Stimulated activated CD4-positive, alpha-beta T cell treated with anti-CD3 and anti-CD28 coated beads, Interleukin-15, amount 100 ng/mL, for 1 hour (primary cell): ENCODE results near the gene SRRD.

Experiments
- DNase-seq, 2 donors: peaks; one replicate each; pipeline ENCODE4 v3.0.0-alpha.2; 2020; ENCODE audit warnings: low read depth in 1 of 2, low spot score in 1 of 2

The SRRD gene

GRCh38 chr22:26453216-26453615, 30.5 kb upstream of the SRRD start:
- no peak for DNase-seq

- DNase-seq: no peak
Measured at GRCh38 chr22:26453812-26454500, 29.7 kb upstream of the SRRD start.

- DNase-seq: no peak
Measured at GRCh38 chr22:26457661-26458272, 25.9 kb upstream of the SRRD start.

GRCh38 chr22:26460202-26460601, 23.5 kb upstream of the SRRD start:
- no peak for DNase-seq

- peak in 1 of 2 donors; percentile 26 for DNase-seq
Measured at GRCh38 chr22:26461188-26461810, 22.4 kb upstream of the SRRD start.

GRCh38 chr22:26462051-26462450, 21.6 kb upstream of the SRRD start:
- no peak for DNase-seq

GRCh38 chr22:26462641-26463040, 21.0 kb upstream of the SRRD start:
- DNase-seq: no peak

- DNase-seq: no peak
Measured at GRCh38 chr22:26463101-26463661, 20.5 kb upstream of the SRRD start.

- DNase-seq: no peak
Measured at GRCh38 chr22:26463688-26464087, 20.0 kb upstream of the SRRD start.

GRCh38 chr22:26464312-26464711, 19.4 kb upstream of the SRRD start:
- DNase-seq: no peak

- DNase-seq: no peak
Measured at GRCh38 chr22:26466196-26466595, 17.5 kb upstream of the SRRD start.

GRCh38 chr22:26470807-26471206, 12.9 kb upstream of the SRRD start:
- no peak for DNase-seq

GRCh38 chr22:26471522-26471921, 12.2 kb upstream of the SRRD start:
- no peak for DNase-seq

GRCh38 chr22:26474682-26475081, 9.0 kb upstream of the SRRD start:
- no peak for DNase-seq

- no peak for DNase-seq
Measured at GRCh38 chr22:26476705-26477340, 6.9 kb upstream of the SRRD start.

- DNase-seq: no peak
Measured at GRCh38 chr22:26477341-26477731, 6.3 kb upstream of the SRRD start.

GRCh38 chr22:26479043-26479791, 4.5 kb upstream of the SRRD start:
- no peak for DNase-seq

- no peak for DNase-seq
Measured at GRCh38 chr22:26479792-26480610, 3.7 kb upstream of the SRRD start.

GRCh38 chr22:26480611-26480932, 3.1 kb upstream of the SRRD start:
- no peak for DNase-seq

- DNase-seq: no peak
Measured at GRCh38 chr22:26481112-26481693, 2.5 kb upstream of the SRRD start.
